ENCODE results near the gene RNU6-1.

The RNU6-1 gene

GRCh38 chr15:67850336-67850735, 10.5 kb upstream of the RNU6-1 start:
- Histone ChIP-seq H3K4me1 (ENCODE audit: control insufficient read depth, insufficient read depth, low read length) (no peaks in the 10 kb centered on the region), H3K9me3 (ENCODE audit: control insufficient read depth, insufficient read depth, low read depth, low read length) (no peaks in the 10 kb centered on the region; the same call in 1 of the 2 replicates), H3K36me3 (ENCODE audit: control insufficient read depth in 2 of 2, insufficient read depth in 1 of 2, low read length in 2 of 2) (no peaks in the 10 kb centered on the region), H3K4me3 (ENCODE audit: low read depth, low read length) (no peak overlapping the region), H3K27ac (ENCODE audit: extremely low read depth, low read depth, low read length) (no peak overlapping the region)
- POLR2A ChIA-PET: interaction anchor here (0.6 kb wide), 1 partner anchor 893 kb away, joined by 4 read pairs; no protein-coding TSS in a partner anchor
- TF ChIP-seq ZNF585B (tag by site-specific recombination; IDR thresholded peaks at IDR 0.05) (no peak), SCRT2 (tag by site-specific recombination; IDR thresholded peaks at IDR 0.05) (no peak), GLI4 (tag by site-specific recombination; IDR thresholded peaks at IDR 0.05) (no peak), GLI2 (tag by site-specific recombination; IDR thresholded peaks at IDR 0.05; ENCODE audit: borderline replicate concordance, low read depth) (no peak), PRDM6 (tag by site-specific recombination; IDR thresholded peaks at IDR 0.05) (no peak), ZNF792 (tag by site-specific recombination; IDR thresholded peaks at IDR 0.05) (no peak), TCF7L2 (IDR thresholded peaks at IDR 0.05; ENCODE audit: borderline replicate concordance, low read depth, low read length) (no peak), PRDM2 (tag by site-specific recombination; IDR thresholded peaks at IDR 0.05; ENCODE audit: borderline replicate concordance) (no peak), ZNF223 (tag by site-specific recombination; IDR thresholded peaks at IDR 0.05) (no peak), ZSCAN23 (tag by site-specific recombination; IDR thresholded peaks at IDR 0.05) (no peak), SP7 (tag by site-specific recombination; IDR thresholded peaks at IDR 0.05) (no peak), AEBP2 (tag by site-specific recombination; IDR thresholded peaks at IDR 0.05; ENCODE audit: borderline replicate concordance) (no peak), ZNF830 (tag by site-specific recombination; IDR thresholded peaks at IDR 0.05; ENCODE audit: low read depth) (no peak), ZNF280C (tag by site-specific recombination; IDR thresholded peaks at IDR 0.05) (no peak), ZNF48 (tag by site-specific recombination; IDR thresholded peaks at IDR 0.05) (no peak), KLF8 (tag by site-specific recombination; IDR thresholded peaks at IDR 0.05) (no peak), SP3 (tag by site-specific recombination; IDR thresholded peaks at IDR 0.05) (no peak), INSM2 (tag by site-specific recombination; IDR thresholded peaks at IDR 0.05) (no peak), ZNF670 (tag by site-specific recombination; IDR thresholded peaks at IDR 0.05; ENCODE audit: low read depth) (no peak), GLIS2 (tag by site-specific recombination; IDR thresholded peaks at IDR 0.05) (no peak)
- CTCF ChIA-PET: interaction anchor here (0.5 to 1.3 kb wide), 2 partner anchors 13 to 344 kb away, joined by 3 to 4 read pairs; no protein-coding TSS in a partner anchor

All from HEK293 (cell line).